ENCODE measurements around the gene SIM1. TPM values are rescaled to one million over a fixed set of nuclear protein-coding genes. Genes with fewer than 3 reads are reported as not detected.

The SIM1 gene
- total RNA-seq, 4 donors from 2014 or later = 0.18 to 0.72 (median 0.42) TPM

- H3K4me1 ChIP-seq = peaks cover 26% of the 10 kb centered on the region
- peaks cover 97% of the 10 kb centered on the region for H3K27me3 ChIP-seq
- H3K27ac ChIP-seq = no peak overlapping the region
- no peak for DNase-seq (ENCODE audit: low spot score in 2 of 2)
- H3K36me3 ChIP-seq = no peaks in the 10 kb centered on the region
- no peak overlapping the region for H3K4me3 ChIP-seq
- H3K9me3 ChIP-seq = no peaks in the 10 kb centered on the region
- TF ChIP-seq EP300 (IDR thresholded peaks at IDR 0.05) (no peak), CTCF (IDR thresholded peaks at IDR 0.05) (no peak), POLR2A (IDR thresholded peaks at IDR 0.05) (no peak), POLR2AphosphoS5 (IDR thresholded peaks at IDR 0.05) (no peak)
- 84% methylated on average over 1 of the region's 1 CpG for WGBS
These were observed 13.1 kb downstream of the SIM1 start for GRCh38 chr6:100451577-100451976.

GRCh38 chr6:100449239-100449691 lies 15.5 kb downstream of the SIM1 start:
- peaks cover 94% of the 10 kb centered on the region for H3K27me3 ChIP-seq
- peaks cover 18% of the 10 kb centered on the region for H3K4me1 ChIP-seq
- H3K36me3 ChIP-seq = no peaks in the 10 kb centered on the region
- TF ChIP-seq POLR2A (IDR thresholded peaks at IDR 0.05) = no peak
- no peak overlapping the region for H3K27ac ChIP-seq
- H3K9me3 ChIP-seq = no peaks in the 10 kb centered on the region
- 35% methylated on average over 19 of the region's 38 CpGs for WGBS
- no peak overlapping the region for H3K4me3 ChIP-seq
- DNase-seq (ENCODE audit: low spot score in 2 of 2) = no peak

GRCh38 chr6:100447900-100448748 lies 16.6 kb downstream of the SIM1 start:
- Histone ChIP-seq H3K27ac (no peak overlapping the region), H3K9me3 (no peaks in the 10 kb centered on the region), H3K27me3 (peaks cover 89% of the 10 kb centered on the region), H3K4me3 (peak overlapping the region; percentile 28), H3K36me3 (no peaks in the 10 kb centered on the region), H3K4me1 (peaks cover 15% of the 10 kb centered on the region)
- WGBS = 41% methylated on average over 29 of the region's 47 CpGs
- no peak for DNase-seq (ENCODE audit: low spot score in 2 of 2)
- TF ChIP-seq EP300 (IDR thresholded peaks at IDR 0.05) (no peak), POLR2A (IDR thresholded peaks at IDR 0.05) (no peak), POLR2AphosphoS5 (IDR thresholded peaks at IDR 0.05) (no peak), CTCF (IDR thresholded peaks at IDR 0.05) (no peak)

GRCh38 chr6:100447081-100447899 lies 17.4 kb downstream of the SIM1 start:
- H3K4me1 ChIP-seq = peaks cover 15% of the 10 kb centered on the region
- TF ChIP-seq POLR2AphosphoS5 (IDR thresholded peaks at IDR 0.05) = no peak
- DNase-seq (ENCODE audit: low spot score in 2 of 2) = no peak
- H3K36me3 ChIP-seq = no peaks in the 10 kb centered on the region
- no peak overlapping the region for H3K27ac ChIP-seq
- H3K4me3 ChIP-seq = peak overlapping the region; percentile 28
- H3K27me3 ChIP-seq = peaks cover 80% of the 10 kb centered on the region
- H3K9me3 ChIP-seq = no peaks in the 10 kb centered on the region
- 35% methylated on average over 26 of the region's 38 CpGs for WGBS

DNA sequence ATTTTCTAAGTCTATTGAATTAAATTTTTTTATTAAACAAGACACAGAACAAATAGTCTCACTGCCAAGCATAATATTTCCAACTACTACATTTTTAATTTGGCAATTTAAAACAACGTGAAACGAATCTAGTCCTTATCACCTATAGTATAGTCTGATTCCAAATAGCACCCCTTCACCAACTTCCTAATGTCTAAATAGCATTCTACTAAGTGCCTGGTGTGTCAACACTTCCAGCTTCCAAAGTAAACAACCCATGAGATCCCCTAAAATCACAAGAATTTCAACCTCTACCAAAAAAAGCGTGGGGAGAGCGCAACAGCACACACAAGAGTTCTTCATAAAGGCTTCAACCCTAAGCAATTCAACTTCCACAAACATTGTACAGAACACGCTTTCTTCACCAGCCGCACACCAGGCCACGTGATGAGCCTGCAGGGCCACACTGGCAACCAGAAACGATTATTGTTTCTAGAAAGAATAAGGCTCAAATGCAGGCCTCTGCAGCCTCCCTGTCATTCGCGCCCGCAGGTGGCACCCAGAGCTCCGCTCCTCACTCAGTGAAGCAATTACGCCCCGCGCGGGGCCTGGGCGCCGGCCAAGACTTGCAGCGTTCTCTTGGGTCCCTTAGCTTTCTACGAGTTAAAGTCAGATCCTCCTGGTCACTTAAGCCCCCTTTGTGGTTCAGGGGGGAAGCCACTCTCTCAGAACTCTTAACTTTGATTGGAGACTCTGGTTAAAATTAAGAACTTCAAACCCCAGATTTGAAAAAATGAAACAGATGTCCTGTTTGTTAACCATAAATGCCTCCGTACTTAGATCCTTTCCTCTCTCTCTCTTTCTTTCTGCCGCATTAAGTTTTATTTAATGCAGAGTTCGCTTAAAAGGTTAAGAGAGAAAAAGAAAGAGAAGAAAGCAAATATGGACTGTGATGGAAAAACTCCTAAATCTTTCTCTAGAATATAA lies 18.3 kb downstream of the SIM1 start:
- H3K36me3 ChIP-seq = no peaks in the 10 kb centered on the region
- H3K27ac ChIP-seq = no peak overlapping the region
- DNase-seq (ENCODE audit: low spot score in 2 of 2) = no peak
- TF ChIP-seq EP300 (IDR thresholded peaks at IDR 0.05) (no peak), POLR2A (IDR thresholded peaks at IDR 0.05) (no peak), CTCF (IDR thresholded peaks at IDR 0.05) (no peak), POLR2AphosphoS5 (IDR thresholded peaks at IDR 0.05) (no peak)
- 23% methylated on average over 23 of the region's 23 CpGs for WGBS
- no peaks in the 10 kb centered on the region for H3K9me3 ChIP-seq
- H3K4me3 ChIP-seq = peak overlapping the region; percentile 28
- H3K27me3 ChIP-seq = peaks cover 73% of the 10 kb centered on the region
- H3K4me1 ChIP-seq = peaks cover 15% of the 10 kb centered on the region
